Kidney (tissue), 14 donors: Measurements from ENCODE around the gene ADCY2. TPM values are rescaled to one million over a fixed set of nuclear protein-coding genes. Genes with fewer than 3 reads are reported as not detected.
A peak's percentile ranks its signal among the peaks of the same experiment; 100 is the strongest.

ENCODE experiments used
- DNase-seq, 5 donors: peaks; one replicate each; pipeline ENCODE4 v3.0.0-alpha.2; 2013 to 2020
- FAIRE-seq: peaks from 2 replicates; lab custom pipeline; 2012; peaks lifted over from hg19 to GRCh38; lab: Jason Lieb, UNC
- H3K27ac ChIP-seq, 2 donors: one replicate each; pipeline ENCODE4 v1.7.0; 2013; ENCODE audit warnings: low read depth in 2 of 2, low read length in 2 of 2, inconsistent platforms in 1 of 2
- H3K27me3 ChIP-seq: one replicate; pipeline ENCODE4 v1.7.1; 2013; ENCODE audit warnings: low read length, inconsistent platforms; ENCODE audit not compliant: control insufficient read depth, insufficient read depth
- H3K36me3 ChIP-seq, 3 donors: one replicate each; pipeline versions ENCODE4 v1.7.0 to v1.7.1; 2013; ENCODE audit warnings: low read length in 3 of 3, control low read depth in 1 of 3, inconsistent platforms in 1 of 3; ENCODE audit not compliant: insufficient read depth in 3 of 3, control insufficient read depth in 2 of 3
- H3K4me1 ChIP-seq, 3 donors: one replicate each; pipeline versions ENCODE4 v1.7.0 to v1.7.1; 2013; ENCODE audit warnings: low read length in 3 of 3, inconsistent platforms in 1 of 3, low read depth in 1 of 3; ENCODE audit not compliant: control insufficient read depth in 2 of 3, insufficient read depth in 2 of 3
- H3K4me3 ChIP-seq, 3 donors: one replicate each; pipeline versions ENCODE4 v1.7.0 to v1.8.1; 2013; ENCODE audit warnings: low read length in 3 of 3, control low read depth in 1 of 3, inconsistent platforms in 1 of 3
- H3K9ac ChIP-seq, 3 donors: one replicate each; pipeline versions ENCODE4 v1.7.0 to v1.7.1; 2013; ENCODE audit warnings: low read length in 3 of 3, control low read depth in 1 of 3, inconsistent platforms in 1 of 3
- H3K9me3 ChIP-seq, 3 donors: one replicate each; pipeline versions ENCODE4 v1.7.0 to v1.7.1; 2013; ENCODE audit warnings: low read length in 3 of 3, control low read depth in 1 of 3, inconsistent platforms in 1 of 3; ENCODE audit not compliant: control insufficient read depth in 2 of 3, insufficient read depth in 1 of 3
- intact Hi-C: fragments of 100-400 bp; cut with DNase I; formaldehyde crosslinking; loops from one replicate; pipeline ENCODE4 v1.11.1; 2022
- polyA plus RNA-seq: library from polyadenylated mRNA; stranded (reverse); fragments of 350-450 nt; fragmentation: Illumina TruSeq; extraction: RNeasy Lipid Tissue Mini Kit (QIAGEN cat#74804); gene quantifications from one replicate; pipeline ENCODE4 v1.2.3, GENCODE V29; 2014; ENCODE audit warnings: low read depth, low replicate concordance; ENCODE audit not compliant: insufficient read depth
- total RNA-seq: library from RNA; stranded (reverse); fragmentation: NEBNext Ultra II Directional; extraction: Animal tissue kit (Norgen Biotek cat#: 25700); gene quantifications from one replicate; pipeline ENCODE4 v1.2.1, GENCODE V29; 2021
- TF ChIP-seq, protein P1 (sequence below): IDR thresholded peaks from 3 replicates; pipeline ENCODE4 v1.5.1; 2012; ENCODE audit warnings: mild to moderate bottlenecking, moderate library complexity, borderline replicate concordance; ENCODE audit not compliant: insufficient read depth; ENCODE audit errors: extremely low read depth
- donor health status: control.
- donor health status: control.
- donor health status: control.
- donor health status: control.
- donor health status: control.
- donor health status: DM: yes; HTN: yes; CAD: no.
- donor health status: Normal renal cell carcinoma (clear cell type).

ADCY2 gene
- total and polyA plus RNA-seq, 2 donors from 2014 or later = 0.17 to 2.2 TPM

DNA sequence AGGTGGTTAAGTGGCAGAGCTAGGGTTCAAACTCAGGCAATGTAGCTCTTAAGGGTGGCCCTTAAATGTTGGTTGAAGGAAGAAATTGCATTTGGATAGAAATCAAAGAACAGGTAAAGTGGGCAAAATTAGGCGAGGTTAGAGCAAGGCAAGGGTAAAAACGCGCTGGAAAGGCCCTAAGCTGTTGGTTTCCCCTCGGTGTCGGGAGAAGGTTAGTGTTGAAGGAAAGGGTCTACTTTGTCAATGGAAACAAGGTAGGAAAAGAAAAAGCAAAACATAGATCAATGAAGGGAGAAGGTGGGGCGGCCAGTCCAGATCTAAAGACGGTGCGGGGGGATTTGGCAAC is 472.5 kb downstream of the ADCY2 start:
- no peaks in the 10 kb centered on the region for H3K36me3 ChIP-seq
- TF ChIP-seq, protein P1, sequence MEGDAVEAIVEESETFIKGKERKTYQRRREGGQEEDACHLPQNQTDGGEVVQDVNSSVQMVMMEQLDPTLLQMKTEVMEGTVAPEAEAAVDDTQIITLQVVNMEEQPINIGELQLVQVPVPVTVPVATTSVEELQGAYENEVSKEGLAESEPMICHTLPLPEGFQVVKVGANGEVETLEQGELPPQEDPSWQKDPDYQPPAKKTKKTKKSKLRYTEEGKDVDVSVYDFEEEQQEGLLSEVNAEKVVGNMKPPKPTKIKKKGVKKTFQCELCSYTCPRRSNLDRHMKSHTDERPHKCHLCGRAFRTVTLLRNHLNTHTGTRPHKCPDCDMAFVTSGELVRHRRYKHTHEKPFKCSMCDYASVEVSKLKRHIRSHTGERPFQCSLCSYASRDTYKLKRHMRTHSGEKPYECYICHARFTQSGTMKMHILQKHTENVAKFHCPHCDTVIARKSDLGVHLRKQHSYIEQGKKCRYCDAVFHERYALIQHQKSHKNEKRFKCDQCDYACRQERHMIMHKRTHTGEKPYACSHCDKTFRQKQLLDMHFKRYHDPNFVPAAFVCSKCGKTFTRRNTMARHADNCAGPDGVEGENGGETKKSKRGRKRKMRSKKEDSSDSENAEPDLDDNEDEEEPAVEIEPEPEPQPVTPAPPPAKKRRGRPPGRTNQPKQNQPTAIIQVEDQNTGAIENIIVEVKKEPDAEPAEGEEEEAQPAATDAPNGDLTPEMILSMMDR = no peak
- H3K9ac ChIP-seq = peak overlapping the region; percentile 56 to 87 (median 80)
- no peaks in the 10 kb centered on the region for H3K9me3 ChIP-seq
- H3K27me3 ChIP-seq = no peaks in the 10 kb centered on the region
- H3K27ac ChIP-seq = peak overlapping the region; percentile 30 to 47
- peaks cover 0 to 15% (median 12%) of the 10 kb centered on the region in 3 donors for H3K4me1 ChIP-seq
- intact Hi-C loops = no loop called here
- H3K4me3 ChIP-seq = peak overlapping the region; percentile 78 to 96 (median 94)
- no peak for DNase-seq
- FAIRE-seq = no peak

DNA sequence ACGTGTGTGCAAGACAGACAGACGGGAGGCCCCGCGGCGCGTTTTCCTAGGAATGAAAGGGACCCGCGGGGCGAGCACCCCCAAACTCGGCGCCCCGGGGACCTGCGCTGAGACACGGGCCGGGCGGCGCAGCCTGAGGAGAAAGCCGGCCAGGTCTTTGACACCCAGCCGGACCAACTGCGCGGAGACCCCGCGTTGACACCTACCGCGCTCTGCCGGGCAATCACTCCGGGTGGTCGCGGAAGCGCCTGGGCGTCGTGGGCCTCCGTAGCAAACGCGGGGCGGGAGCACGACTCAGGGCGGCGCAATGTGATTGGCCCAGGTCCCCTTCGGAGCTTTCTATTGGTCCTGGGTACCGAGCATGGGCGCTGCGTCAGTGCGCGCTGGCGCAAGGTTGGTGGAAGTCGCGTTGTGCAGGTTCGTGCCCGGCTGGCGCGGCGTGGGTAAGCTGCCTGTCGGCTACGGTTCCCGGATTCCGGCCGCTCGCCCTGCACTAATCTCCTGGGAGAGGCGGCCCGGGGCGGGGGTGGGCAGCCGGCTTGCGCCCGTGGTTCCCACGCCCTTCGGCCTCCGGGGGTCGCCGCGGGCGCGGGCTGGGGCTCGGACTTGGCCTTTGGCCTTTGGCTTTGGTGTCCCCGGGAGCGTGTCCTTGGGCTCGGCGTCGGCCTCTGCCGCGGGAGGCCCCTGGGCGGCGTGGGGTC is 473.0 kb downstream of the ADCY2 start, which contains the start of the genes FASTKD3 and MTRR:
Gene FASTKD3, minus strand, starts transcription at position 259 of the 701 bp plus-strand sequence. CDS start 948 bp downstream, outside the sequence.
Gene MTRR, plus strand, starts transcription at position 376 of the 701 bp plus-strand sequence. CDS start 1,647 bp downstream, outside the sequence.
- peak within 1 kb of the TSS; percentile 67 to 87 (median 80) for H3K9ac ChIP-seq
- peak within 1 kb of the TSS; percentile 78 to 96 (median 94) for H3K4me3 ChIP-seq
- DNase-seq = peak; percentile 94 to 97 (median 96)
- intact Hi-C loops = no loop called here
- TF ChIP-seq, protein P1 = no peak
- H3K27me3 ChIP-seq = no peaks in the 10 kb centered on the region
- H3K36me3 ChIP-seq = peaks cover 0 to 2% (median 0%) of the 10 kb centered on the region in 3 donors
- no peaks in the 10 kb centered on the region for H3K9me3 ChIP-seq
- peak within 1 kb of the TSS; percentile 47 to 48 for H3K27ac ChIP-seq
- FAIRE-seq = no peak
- peaks cover 0 to 15% (median 12%) of the 10 kb centered on the region in 3 donors for H3K4me1 ChIP-seq

DNA sequence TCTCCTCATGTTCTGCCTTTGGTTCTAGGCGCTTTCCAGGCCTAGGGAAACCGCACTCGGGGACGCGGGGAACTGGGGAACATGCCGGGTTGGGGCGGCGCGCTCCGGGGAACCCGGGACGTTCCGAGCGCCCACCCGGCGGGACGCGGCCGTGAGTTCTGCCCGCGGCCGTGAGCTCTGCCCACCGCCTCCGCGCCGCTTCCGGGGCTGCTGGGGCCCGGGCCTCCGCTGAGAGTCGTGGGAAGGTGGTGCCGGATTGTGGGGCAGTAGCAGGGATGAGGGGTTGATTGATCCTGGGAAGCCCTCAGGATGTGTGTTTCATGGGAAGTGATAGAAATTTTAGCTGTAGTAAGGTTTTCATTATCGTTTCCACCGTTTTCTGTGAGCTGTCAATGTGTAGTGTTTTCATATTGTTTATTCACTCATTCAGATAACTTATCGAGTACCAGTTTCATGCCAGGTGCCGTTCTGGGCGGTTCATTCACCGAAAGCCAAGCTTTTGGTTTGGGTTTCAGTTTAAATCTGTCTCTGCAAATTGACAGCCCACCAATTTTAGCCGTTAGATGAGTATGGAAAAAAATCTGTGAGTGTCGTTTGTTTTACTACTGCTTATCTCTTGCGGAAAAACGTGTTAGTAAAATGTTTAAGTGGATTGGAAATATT is 473.7 kb downstream of the ADCY2 start:
- no peak for FAIRE-seq

More for the DNA sequence above, 473.7 kb downstream of the ADCY2 start:
- Histone ChIP-seq H3K27ac (peak overlapping the region; percentile 41 to 48), H3K36me3 (peaks cover 0 to 2% (median 0%) of the 10 kb centered on the region in 3 donors), H3K9me3 (no peaks in the 10 kb centered on the region), H3K9ac (peak overlapping the region; percentile 61 to 79 (median 67)), H3K4me1 (peaks cover 0 to 15% (median 12%) of the 10 kb centered on the region in 3 donors), H3K27me3 (no peaks in the 10 kb centered on the region), H3K4me3 (peak overlapping the region; percentile 78 to 96 (median 94))
- TF ChIP-seq, protein P1 = no peak
- peak in 1 of 5 donors; percentile 31 for DNase-seq
- intact Hi-C loops = no loop called here
